H1 (cell line): ENCODE data around the gene ADARB2. TPM values are rescaled to one million over a fixed set of nuclear protein-coding genes. Genes with fewer than 3 reads are reported as not detected.

Experiments used
- RNF2 ChIP-seq: fragments of 200-900, 300-1000 bp; sonication (generic); IDR thresholded peaks from 2 replicates; pipeline ENCODE4 v1.7.1; 2016; ENCODE audit warnings: borderline replicate concordance, low read depth, mild to moderate bottlenecking, antibody characterized with exemption, low read length; ENCODE audit not compliant: poor library complexity, severe bottlenecking; ENCODE audit errors: missing control alignments
- SIX5 ChIP-seq: IDR thresholded peaks from 2 replicates; pipeline ENCODE4 v1.6.1; 2011; ENCODE audit warnings: mild to moderate bottlenecking, low read depth, low read length
- polyA plus RNA-seq, 7 experiments: library from polyadenylated mRNA; depleted of rRNA in 3 of 7; stranded (reverse) in 5 of 7; unstranded in 2 of 7; fragments of >200 nt in 5 of 7; fragments of 200-250 nt in 2 of 7; gene quantifications; 1 replicate in 5 of 7; 2 replicates in 1 of 7; 4 replicates in 1 of 7; pipeline versions ENCODE4 v1.2.1 to v1.2.3, GENCODE V29; 2011 to 2013; ENCODE audit warnings: missing spikeins in 2 of 7, mixed read lengths in 2 of 7
- total RNA-seq: library from RNA; stranded (reverse); fragmentation: NEBNext Ultra II Directional; extraction: Animal tissue kit (Norgen Biotek cat#: 25700); gene quantifications from 2 replicates; pipeline ENCODE4 v1.2.1, GENCODE V29; 2021
- TF ChIP-seq, protein P1 (sequence below): fragments of 300-600 bp; sonication (generic); IDR thresholded peaks from 2 replicates; pipeline ENCODE4 v1.7.1; 2012; ENCODE audit warnings: low read length, moderate library complexity, mild to moderate bottlenecking, inconsistent platforms; ENCODE audit not compliant: insufficient replicate concordance

Gene ADARB2
- total and polyA plus RNA-seq, 2 of the 8 experiments (the other 6 are each of a cell fraction or from before 2014, with no cell fraction given) = 2.2 to 2.8 TPM

DNA sequence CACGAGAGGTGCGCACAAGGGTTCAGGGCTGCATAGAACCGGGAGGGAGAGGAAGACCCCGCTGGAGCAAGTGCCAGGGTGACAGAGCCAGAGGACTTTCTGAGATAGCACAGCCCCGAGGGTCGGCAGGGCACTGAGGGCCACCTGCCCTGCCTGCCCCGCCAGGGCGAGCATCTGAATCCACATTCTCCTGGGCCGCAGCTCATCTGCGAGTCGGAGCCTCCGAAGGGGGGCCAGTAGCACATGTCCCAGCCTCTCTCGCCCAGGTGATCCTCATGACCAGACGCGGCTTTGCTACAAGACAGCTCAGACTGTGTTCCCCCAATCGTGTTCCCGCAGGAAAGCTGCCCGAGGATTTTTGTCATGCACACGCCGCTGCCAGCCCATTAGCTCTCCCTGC is 71.2 kb downstream of the ADARB2 start (continued):
- TF ChIP-seq, protein P1, sequence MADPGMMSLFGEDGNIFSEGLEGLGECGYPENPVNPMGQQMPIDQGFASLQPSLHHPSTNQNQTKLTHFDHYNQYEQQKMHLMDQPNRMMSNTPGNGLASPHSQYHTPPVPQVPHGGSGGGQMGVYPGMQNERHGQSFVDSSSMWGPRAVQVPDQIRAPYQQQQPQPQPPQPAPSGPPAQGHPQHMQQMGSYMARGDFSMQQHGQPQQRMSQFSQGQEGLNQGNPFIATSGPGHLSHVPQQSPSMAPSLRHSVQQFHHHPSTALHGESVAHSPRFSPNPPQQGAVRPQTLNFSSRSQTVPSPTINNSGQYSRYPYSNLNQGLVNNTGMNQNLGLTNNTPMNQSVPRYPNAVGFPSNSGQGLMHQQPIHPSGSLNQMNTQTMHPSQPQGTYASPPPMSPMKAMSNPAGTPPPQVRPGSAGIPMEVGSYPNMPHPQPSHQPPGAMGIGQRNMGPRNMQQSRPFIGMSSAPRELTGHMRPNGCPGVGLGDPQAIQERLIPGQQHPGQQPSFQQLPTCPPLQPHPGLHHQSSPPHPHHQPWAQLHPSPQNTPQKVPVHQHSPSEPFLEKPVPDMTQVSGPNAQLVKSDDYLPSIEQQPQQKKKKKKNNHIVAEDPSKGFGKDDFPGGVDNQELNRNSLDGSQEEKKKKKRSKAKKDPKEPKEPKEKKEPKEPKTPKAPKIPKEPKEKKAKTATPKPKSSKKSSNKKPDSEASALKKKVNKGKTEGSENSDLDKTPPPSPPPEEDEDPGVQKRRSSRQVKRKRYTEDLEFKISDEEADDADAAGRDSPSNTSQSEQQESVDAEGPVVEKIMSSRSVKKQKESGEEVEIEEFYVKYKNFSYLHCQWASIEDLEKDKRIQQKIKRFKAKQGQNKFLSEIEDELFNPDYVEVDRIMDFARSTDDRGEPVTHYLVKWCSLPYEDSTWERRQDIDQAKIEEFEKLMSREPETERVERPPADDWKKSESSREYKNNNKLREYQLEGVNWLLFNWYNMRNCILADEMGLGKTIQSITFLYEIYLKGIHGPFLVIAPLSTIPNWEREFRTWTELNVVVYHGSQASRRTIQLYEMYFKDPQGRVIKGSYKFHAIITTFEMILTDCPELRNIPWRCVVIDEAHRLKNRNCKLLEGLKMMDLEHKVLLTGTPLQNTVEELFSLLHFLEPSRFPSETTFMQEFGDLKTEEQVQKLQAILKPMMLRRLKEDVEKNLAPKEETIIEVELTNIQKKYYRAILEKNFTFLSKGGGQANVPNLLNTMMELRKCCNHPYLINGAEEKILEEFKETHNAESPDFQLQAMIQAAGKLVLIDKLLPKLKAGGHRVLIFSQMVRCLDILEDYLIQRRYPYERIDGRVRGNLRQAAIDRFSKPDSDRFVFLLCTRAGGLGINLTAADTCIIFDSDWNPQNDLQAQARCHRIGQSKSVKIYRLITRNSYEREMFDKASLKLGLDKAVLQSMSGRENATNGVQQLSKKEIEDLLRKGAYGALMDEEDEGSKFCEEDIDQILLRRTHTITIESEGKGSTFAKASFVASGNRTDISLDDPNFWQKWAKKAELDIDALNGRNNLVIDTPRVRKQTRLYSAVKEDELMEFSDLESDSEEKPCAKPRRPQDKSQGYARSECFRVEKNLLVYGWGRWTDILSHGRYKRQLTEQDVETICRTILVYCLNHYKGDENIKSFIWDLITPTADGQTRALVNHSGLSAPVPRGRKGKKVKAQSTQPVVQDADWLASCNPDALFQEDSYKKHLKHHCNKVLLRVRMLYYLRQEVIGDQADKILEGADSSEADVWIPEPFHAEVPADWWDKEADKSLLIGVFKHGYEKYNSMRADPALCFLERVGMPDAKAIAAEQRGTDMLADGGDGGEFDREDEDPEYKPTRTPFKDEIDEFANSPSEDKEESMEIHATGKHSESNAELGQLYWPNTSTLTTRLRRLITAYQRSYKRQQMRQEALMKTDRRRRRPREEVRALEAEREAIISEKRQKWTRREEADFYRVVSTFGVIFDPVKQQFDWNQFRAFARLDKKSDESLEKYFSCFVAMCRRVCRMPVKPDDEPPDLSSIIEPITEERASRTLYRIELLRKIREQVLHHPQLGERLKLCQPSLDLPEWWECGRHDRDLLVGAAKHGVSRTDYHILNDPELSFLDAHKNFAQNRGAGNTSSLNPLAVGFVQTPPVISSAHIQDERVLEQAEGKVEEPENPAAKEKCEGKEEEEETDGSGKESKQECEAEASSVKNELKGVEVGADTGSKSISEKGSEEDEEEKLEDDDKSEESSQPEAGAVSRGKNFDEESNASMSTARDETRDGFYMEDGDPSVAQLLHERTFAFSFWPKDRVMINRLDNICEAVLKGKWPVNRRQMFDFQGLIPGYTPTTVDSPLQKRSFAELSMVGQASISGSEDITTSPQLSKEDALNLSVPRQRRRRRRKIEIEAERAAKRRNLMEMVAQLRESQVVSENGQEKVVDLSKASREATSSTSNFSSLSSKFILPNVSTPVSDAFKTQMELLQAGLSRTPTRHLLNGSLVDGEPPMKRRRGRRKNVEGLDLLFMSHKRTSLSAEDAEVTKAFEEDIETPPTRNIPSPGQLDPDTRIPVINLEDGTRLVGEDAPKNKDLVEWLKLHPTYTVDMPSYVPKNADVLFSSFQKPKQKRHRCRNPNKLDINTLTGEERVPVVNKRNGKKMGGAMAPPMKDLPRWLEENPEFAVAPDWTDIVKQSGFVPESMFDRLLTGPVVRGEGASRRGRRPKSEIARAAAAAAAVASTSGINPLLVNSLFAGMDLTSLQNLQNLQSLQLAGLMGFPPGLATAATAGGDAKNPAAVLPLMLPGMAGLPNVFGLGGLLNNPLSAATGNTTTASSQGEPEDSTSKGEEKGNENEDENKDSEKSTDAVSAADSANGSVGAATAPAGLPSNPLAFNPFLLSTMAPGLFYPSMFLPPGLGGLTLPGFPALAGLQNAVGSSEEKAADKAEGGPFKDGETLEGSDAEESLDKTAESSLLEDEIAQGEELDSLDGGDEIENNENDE = no peak
- no peak for TF ChIP-seq SIX5
- TF ChIP-seq RNF2 = no peak
